PC-3 (cell line): ENCODE measurements around the gene CHTOP. TPM values are rescaled to one million over a fixed set of nuclear protein-coding genes. Genes with fewer than 3 reads are reported as not detected.

Experiments used
- ATAC-seq: fragments of 200-7000 bp; cut with Tn5 transposase; 2 replicates; pipeline ENCODE4 v1.9.1; 2020; ENCODE audit warnings: mild to moderate bottlenecking, moderate library complexity
- BruUV-seq: library from RNA; stranded (reverse); fragments of 400-500 nt; replicated peaks from 2 replicates; lab custom pipeline; 2021; lab: Mats Ljungman, UMichigan
- CTCF ChIA-PET: fragments of 300-600 bp; sonication (Branson Sonifier 250); formaldehyde crosslinking; loops from one replicate; lab custom pipeline; 2022; ENCODE audit warnings: antibody characterized with exemption; lab: Charles Lee
- POLR2A ChIA-PET: fragments of 300-600 bp; sonication (Branson Sonifier 250); formaldehyde crosslinking; loops from one replicate; lab custom pipeline; 2022; ENCODE audit warnings: antibody characterized with exemption; ENCODE audit not compliant: unreplicated experiment; lab: Charles Lee
- DNase-seq: peaks from one replicate; pipeline ENCODE4 v3.0.0-alpha.2; 2015
- H2AFZ ChIP-seq: fragments of 300-600 bp; sonication (generic); 2 replicates; pipeline ENCODE4 v1.6.0; 2016; ENCODE audit warnings: antibody characterized with exemption, low read length
- H3F3A ChIP-seq: fragments of 300-600 bp; sonication (generic); one replicate; pipeline ENCODE4 v1.6.0; 2017; ENCODE audit warnings: antibody characterized with exemption, low read length, control low read depth, mild to moderate bottlenecking; ENCODE audit not compliant: unreplicated experiment
- H3K27ac ChIP-seq: fragments of 300-600 bp; sonication (generic); 2 replicates; pipeline ENCODE4 v1.5.1; 2016; ENCODE audit warnings: mild to moderate bottlenecking, low read length
- H3K27me3 ChIP-seq: fragments of 300-600 bp; sonication (generic); 2 replicates; pipeline ENCODE4 v1.6.1; 2016; ENCODE audit warnings: low read length, mixed read lengths
- H3K36me3 ChIP-seq: fragments of 300-600 bp; sonication (generic); 2 replicates; pipeline ENCODE4 v1.6.1; 2016; ENCODE audit warnings: low read depth, mixed run types, low read length, mixed read lengths
- H3K4me1 ChIP-seq: fragments of 300-600 bp; sonication (generic); 2 replicates; pipeline ENCODE4 v1.5.1; 2016; ENCODE audit warnings: low read length; ENCODE audit not compliant: insufficient read depth
- H3K4me2 ChIP-seq: fragments of 300-600 bp; sonication (generic); 2 replicates; pipeline ENCODE4 v1.6.0; 2016; ENCODE audit warnings: low read length
- H3K4me3 ChIP-seq: fragments of 300-600 bp; sonication (generic); 2 replicates; pipeline ENCODE4 v1.5.1; 2016; ENCODE audit warnings: mild to moderate bottlenecking, low read length, mixed read lengths
- H3K79me2 ChIP-seq: fragments of 300-600 bp; sonication (generic); 2 replicates; pipeline ENCODE4 v1.6.1; 2017; ENCODE audit warnings: low read length, mixed read lengths
- H3K9ac ChIP-seq: fragments of 300-600 bp; sonication (generic); 2 replicates; pipeline ENCODE4 v1.6.0; 2016; ENCODE audit warnings: mild to moderate bottlenecking, low read length
- H3K9me2 ChIP-seq: fragments of 300-600 bp; sonication (generic); replicated peaks from 2 replicates; pipeline ENCODE4 v1.6.1; 2016; ENCODE audit warnings: mixed run types, low read length, mixed read lengths
- H3K9me3 ChIP-seq: fragments of 300-600 bp; sonication (generic); 2 replicates; pipeline ENCODE4 v1.6.1; 2016; ENCODE audit warnings: low read length, mixed read lengths
- H4K20me1 ChIP-seq: fragments of 300-600 bp; sonication (generic); 2 replicates; pipeline ENCODE4 v1.6.1; 2016; ENCODE audit warnings: low read length, mixed read lengths
- CTCF ChIP-seq: fragments of 300-600 bp; sonication (generic); conservative IDR thresholded peaks from 2 replicates; pipeline ENCODE4 v1.5.1; 2017; ENCODE audit warnings: antibody characterized with exemption, low read depth, mild to moderate bottlenecking, low read length
- EZH2 ChIP-seq: fragments of 300-600 bp; sonication (generic); IDR thresholded peaks from one replicate; pipeline ENCODE4 v1.6.1; 2017; ENCODE audit warnings: antibody characterized with exemption, mild to moderate bottlenecking, low read length; ENCODE audit not compliant: unreplicated experiment
- EZH2phosphoT487 ChIP-seq: fragments of 300-600 bp; sonication (generic); IDR thresholded peaks from 2 replicates; pipeline ENCODE4 v1.6.1; 2018; ENCODE audit warnings: mild to moderate bottlenecking, antibody characterized with exemption, low read length, borderline replicate concordance
- intact Hi-C: fragments of 100-400 bp; cut with micrococcal nuclease; formaldehyde crosslinking; loops from 2 replicates; pipeline ENCODE4 v1.9.0; 2023
- total RNA-seq: library from RNA; depleted of rRNA; stranded (reverse); fragments of >200 nt; gene quantifications from 2 replicates; pipeline ENCODE4 v1.2.3, GENCODE V29; 2014

Gene CHTOP
- total RNA-seq, 1 experiment from 2014 or later: 101 TPM

- Histone ChIP-seq H3K27ac (peak overlapping the region; percentile 100), H3K36me3 (peaks cover 16% of the 10 kb centered on the region), H3K79me2 (peaks cover 91% of the 10 kb centered on the region), H2AFZ (no peak overlapping the region), H3K9me3 (no peaks in the 10 kb centered on the region), H3K9me2 (no peaks in the 10 kb centered on the region), H4K20me1 (no peaks in the 10 kb centered on the region), H3K4me1 (peaks cover 77% of the 10 kb centered on the region), H3K4me2 (peak overlapping the region; percentile 88), H3F3A (peaks cover 27% of the 10 kb centered on the region), H3K27me3 (no peaks in the 10 kb centered on the region), H3K9ac (peak overlapping the region; percentile 97), H3K4me3 (peak overlapping the region; percentile 93)
- POLR2A ChIA-PET: interaction anchor here (0.5 to 1.8 kb wide), 18 partner anchors 12 to 601 kb away, joined by 3 to 25 read pairs (median 4); partner anchors contain the start of genes CHTOP, S100A13 and S100A6
- no peak for TF ChIP-seq EZH2
- no peak for TF ChIP-seq EZH2phosphoT487
- TF ChIP-seq CTCF: no peak
- BruUV-seq: TSS peak; percentile 19
- DNase-seq: no peak
- intact Hi-C loops: loop anchor here (2.0 kb wide), 1 partner anchor 15 kb away; the partner anchor contains the start of gene S100A13
- no peak for ATAC-seq
- CTCF ChIA-PET: interaction anchor here (0.5 to 2.6 kb wide), 8 partner anchors 15 to 934 kb away, joined by 3 to 17 read pairs (median 4); partner anchors contain the start of genes CHTOP and S100A13
These were observed 21.6 kb upstream of the CHTOP start for GRCh38 chr1:153612111-153612754.

GRCh38 chr1:153612755-153613331 is 21.0 kb upstream of the CHTOP start, which contains the start of gene S100A16:
TSS of gene S100A16 (minus strand) at chr1:153613137. CDS start at chr1:153608151, 4,986 bp downstream.
- peak within 1 kb of the TSS; percentile 97 for H3K9ac ChIP-seq
- intact Hi-C loops: loop anchor here (2.0 kb wide), 1 partner anchor 14 kb away; the partner anchor contains the start of gene S100A13
- H2AFZ ChIP-seq: no peak within 1 kb of the TSS
- no peaks in the 10 kb centered on the region for H3K9me3 ChIP-seq
- DNase-seq: peak; percentile 95
- BruUV-seq: no TSS peak
- POLR2A ChIA-PET: interaction anchor here (0.5 to 1.8 kb wide), 19 partner anchors 8 to 600 kb away, joined by 3 to 25 read pairs (median 4); partner anchors contain the start of genes CHTOP, S100A13 and S100A6
- H4K20me1 ChIP-seq: no peaks in the 10 kb centered on the region
- CTCF ChIA-PET: interaction anchor here (0.5 to 2.6 kb wide), 8 partner anchors 14 to 934 kb away, joined by 3 to 17 read pairs (median 4); partner anchors contain the start of genes CHTOP and S100A13
- peaks cover 77% of the 10 kb centered on the region for H3K4me1 ChIP-seq
- peak; percentile 32 for ATAC-seq
- H3K27me3 ChIP-seq: no peaks in the 10 kb centered on the region
- TF ChIP-seq EZH2phosphoT487 (no peak), CTCF (no peak), EZH2 (no peak)
- H3K36me3 ChIP-seq: peaks cover 10% of the 10 kb centered on the region
- peaks cover 27% of the 10 kb centered on the region for H3F3A ChIP-seq
- H3K4me2 ChIP-seq: peak within 1 kb of the TSS; percentile 88
- peak within 1 kb of the TSS; percentile 93 for H3K4me3 ChIP-seq
- H3K79me2 ChIP-seq: peaks cover 85% of the 10 kb centered on the region
- no peaks in the 10 kb centered on the region for H3K9me2 ChIP-seq
- peak within 1 kb of the TSS; percentile 100 for H3K27ac ChIP-seq
